PC-3 (cell line): ENCODE results near the gene SFMBT2. TPM values are rescaled to one million over a fixed set of nuclear protein-coding genes. Genes with fewer than 3 reads are reported as not detected.
"Not testable (repeated sequence)": the region's sequence is repeated elsewhere in the genome, so short reads cannot be mapped to it uniquely, and the experiment has no call there.

ENCODE experiments used
- ATAC-seq: fragments of 200-7000 bp; cut with Tn5 transposase; 2 replicates; pipeline ENCODE4 v1.9.1; 2020; ENCODE audit warnings: mild to moderate bottlenecking, moderate library complexity
- BruUV-seq: library from RNA; stranded (reverse); fragments of 400-500 nt; replicated peaks from 2 replicates; lab custom pipeline; 2021; lab: Mats Ljungman, UMichigan
- CTCF ChIA-PET: fragments of 300-600 bp; sonication (Branson Sonifier 250); formaldehyde crosslinking; loops from one replicate; lab custom pipeline; 2022; ENCODE audit warnings: antibody characterized with exemption; lab: Charles Lee
- POLR2A ChIA-PET: fragments of 300-600 bp; sonication (Branson Sonifier 250); formaldehyde crosslinking; loops from one replicate; lab custom pipeline; 2022; ENCODE audit warnings: antibody characterized with exemption; ENCODE audit not compliant: unreplicated experiment; lab: Charles Lee
- DNase-seq: peaks from one replicate; pipeline ENCODE4 v3.0.0-alpha.2; 2015
- H2AFZ ChIP-seq: fragments of 300-600 bp; sonication (generic); 2 replicates; pipeline ENCODE4 v1.6.0; 2016; ENCODE audit warnings: antibody characterized with exemption, low read length
- H3F3A ChIP-seq: fragments of 300-600 bp; sonication (generic); one replicate; pipeline ENCODE4 v1.6.0; 2017; ENCODE audit warnings: antibody characterized with exemption, low read length, control low read depth, mild to moderate bottlenecking; ENCODE audit not compliant: unreplicated experiment
- H3K27ac ChIP-seq: fragments of 300-600 bp; sonication (generic); 2 replicates; pipeline ENCODE4 v1.5.1; 2016; ENCODE audit warnings: mild to moderate bottlenecking, low read length
- H3K27me3 ChIP-seq: fragments of 300-600 bp; sonication (generic); 2 replicates; pipeline ENCODE4 v1.6.1; 2016; ENCODE audit warnings: low read length, mixed read lengths
- H3K36me3 ChIP-seq: fragments of 300-600 bp; sonication (generic); 2 replicates; pipeline ENCODE4 v1.6.1; 2016; ENCODE audit warnings: low read depth, mixed run types, low read length, mixed read lengths
- H3K4me1 ChIP-seq: fragments of 300-600 bp; sonication (generic); 2 replicates; pipeline ENCODE4 v1.5.1; 2016; ENCODE audit warnings: low read length; ENCODE audit not compliant: insufficient read depth
- H3K4me2 ChIP-seq: fragments of 300-600 bp; sonication (generic); 2 replicates; pipeline ENCODE4 v1.6.0; 2016; ENCODE audit warnings: low read length
- H3K4me3 ChIP-seq: fragments of 300-600 bp; sonication (generic); 2 replicates; pipeline ENCODE4 v1.5.1; 2016; ENCODE audit warnings: mild to moderate bottlenecking, low read length, mixed read lengths
- H3K79me2 ChIP-seq: fragments of 300-600 bp; sonication (generic); 2 replicates; pipeline ENCODE4 v1.6.1; 2017; ENCODE audit warnings: low read length, mixed read lengths
- H3K9ac ChIP-seq: fragments of 300-600 bp; sonication (generic); 2 replicates; pipeline ENCODE4 v1.6.0; 2016; ENCODE audit warnings: mild to moderate bottlenecking, low read length
- H3K9me2 ChIP-seq: fragments of 300-600 bp; sonication (generic); replicated peaks from 2 replicates; pipeline ENCODE4 v1.6.1; 2016; ENCODE audit warnings: mixed run types, low read length, mixed read lengths
- H3K9me3 ChIP-seq: fragments of 300-600 bp; sonication (generic); 2 replicates; pipeline ENCODE4 v1.6.1; 2016; ENCODE audit warnings: low read length, mixed read lengths
- H4K20me1 ChIP-seq: fragments of 300-600 bp; sonication (generic); 2 replicates; pipeline ENCODE4 v1.6.1; 2016; ENCODE audit warnings: low read length, mixed read lengths
- CTCF ChIP-seq: fragments of 300-600 bp; sonication (generic); conservative IDR thresholded peaks from 2 replicates; pipeline ENCODE4 v1.5.1; 2017; ENCODE audit warnings: antibody characterized with exemption, low read depth, mild to moderate bottlenecking, low read length
- EZH2 ChIP-seq: fragments of 300-600 bp; sonication (generic); IDR thresholded peaks from one replicate; pipeline ENCODE4 v1.6.1; 2017; ENCODE audit warnings: antibody characterized with exemption, mild to moderate bottlenecking, low read length; ENCODE audit not compliant: unreplicated experiment
- EZH2phosphoT487 ChIP-seq: fragments of 300-600 bp; sonication (generic); IDR thresholded peaks from 2 replicates; pipeline ENCODE4 v1.6.1; 2018; ENCODE audit warnings: mild to moderate bottlenecking, antibody characterized with exemption, low read length, borderline replicate concordance
- intact Hi-C: fragments of 100-400 bp; cut with micrococcal nuclease; formaldehyde crosslinking; loops from 2 replicates; pipeline ENCODE4 v1.9.0; 2023
- total RNA-seq: library from RNA; depleted of rRNA; stranded (reverse); fragments of >200 nt; gene quantifications from 2 replicates; pipeline ENCODE4 v1.2.3, GENCODE V29; 2014

Gene SFMBT2
- total RNA-seq, 1 experiment from 2014 or later = 1.9 TPM

GRCh38 chr10:7301006-7301778 is 109.6 kb downstream of the SFMBT2 start:
- Histone ChIP-seq H3K27ac (peak overlapping the region; percentile 78), H3K9me2 (no peaks in the 10 kb centered on the region), H3F3A (no peaks in the 10 kb centered on the region), H3K4me3 (no peak overlapping the region), H3K9me3 (no peaks in the 10 kb centered on the region), H3K4me2 (no peak overlapping the region), H3K9ac (peak overlapping the region; percentile 54), H4K20me1 (no peaks in the 10 kb centered on the region), H3K4me1 (peaks cover 18% of the 10 kb centered on the region), H3K27me3 (no peaks in the 10 kb centered on the region), H2AFZ (no peak overlapping the region), H3K79me2 (no peaks in the 10 kb centered on the region), H3K36me3 (no peaks in the 10 kb centered on the region)
- intact Hi-C loops = no loop called here
- POLR2A ChIA-PET = no interaction called here
- CTCF ChIA-PET = no interaction called here
- no peak for ATAC-seq
- no TSS peak for BruUV-seq
- TF ChIP-seq EZH2 = no peak
- TF ChIP-seq EZH2phosphoT487 = no peak
- TF ChIP-seq CTCF = peak; percentile 30; the same call in 1 of the 2 replicates
- peak; percentile 11 for DNase-seq

- POLR2A ChIA-PET = no interaction called here
- H3K4me3 ChIP-seq = no peak overlapping the region
- BruUV-seq = no TSS peak
- H3K27me3 ChIP-seq = no peaks in the 10 kb centered on the region
- intact Hi-C loops = no loop called here
- no peaks in the 10 kb centered on the region for H3K79me2 ChIP-seq
- H2AFZ ChIP-seq = no peak overlapping the region
- H3K9me2 ChIP-seq = no peaks in the 10 kb centered on the region
- peak; percentile 54; the same call in 1 of the 2 replicates for ATAC-seq
- H3K4me2 ChIP-seq = no peak overlapping the region
- peaks cover 18% of the 10 kb centered on the region for H3K4me1 ChIP-seq
- TF ChIP-seq EZH2phosphoT487 (no peak), CTCF (no peak), EZH2 (no peak)
- CTCF ChIA-PET = no interaction called here
- H3K27ac ChIP-seq = peak overlapping the region; percentile 12; the same call in 1 of the 2 replicates
- no peak overlapping the region for H3K9ac ChIP-seq
- no peaks in the 10 kb centered on the region for H3F3A ChIP-seq
- H4K20me1 ChIP-seq = no peaks in the 10 kb centered on the region
- no peaks in the 10 kb centered on the region for H3K36me3 ChIP-seq
- no peaks in the 10 kb centered on the region for H3K9me3 ChIP-seq
- peak; percentile 33 for DNase-seq
Observed at GRCh38 chr10:7300384-7300971, 110.4 kb downstream of the SFMBT2 start.

- ATAC-seq, H3K4me3 ChIP-seq, POLR2A ChIA-PET, BruUV-seq, intact Hi-C loops, DNase-seq, H4K20me1 ChIP-seq, H3K4me2 ChIP-seq, H3K27me3 ChIP-seq, CTCF ChIA-PET, H3K9ac ChIP-seq, H3K9me2 ChIP-seq, H3K36me3 ChIP-seq, H3F3A ChIP-seq, H2AFZ ChIP-seq, H3K9me3 ChIP-seq, H3K79me2 ChIP-seq: not testable (repeated sequence)
- Histone ChIP-seq H3K27ac (peak overlapping the region; percentile 26; the same call in 1 of the 2 replicates), H3K4me1 (peaks cover 18% of the 10 kb centered on the region)
Observed at GRCh38 chr10:7299601-7300325, 111.1 kb downstream of the SFMBT2 start.
